HG03039 (cell line): ENCODE data around the gene KCTD10.
"Not testable (repeated sequence)": the region's sequence is repeated elsewhere in the genome, so short reads cannot be mapped to it uniquely, and the experiment has no call there.

Experiments used
- ATAC-seq: cut with Tn5 transposase; IDR thresholded peaks from one replicate; pipeline ENCODE4 v1.9.1; 2021; ENCODE audit warnings: mild to moderate bottlenecking, moderate library complexity; ENCODE audit not compliant: unreplicated experiment

Gene KCTD10

GRCh38 chr12:109475121-109475520 lies 2.0 kb downstream of the KCTD10 start:
- no peak for ATAC-seq

DNA sequence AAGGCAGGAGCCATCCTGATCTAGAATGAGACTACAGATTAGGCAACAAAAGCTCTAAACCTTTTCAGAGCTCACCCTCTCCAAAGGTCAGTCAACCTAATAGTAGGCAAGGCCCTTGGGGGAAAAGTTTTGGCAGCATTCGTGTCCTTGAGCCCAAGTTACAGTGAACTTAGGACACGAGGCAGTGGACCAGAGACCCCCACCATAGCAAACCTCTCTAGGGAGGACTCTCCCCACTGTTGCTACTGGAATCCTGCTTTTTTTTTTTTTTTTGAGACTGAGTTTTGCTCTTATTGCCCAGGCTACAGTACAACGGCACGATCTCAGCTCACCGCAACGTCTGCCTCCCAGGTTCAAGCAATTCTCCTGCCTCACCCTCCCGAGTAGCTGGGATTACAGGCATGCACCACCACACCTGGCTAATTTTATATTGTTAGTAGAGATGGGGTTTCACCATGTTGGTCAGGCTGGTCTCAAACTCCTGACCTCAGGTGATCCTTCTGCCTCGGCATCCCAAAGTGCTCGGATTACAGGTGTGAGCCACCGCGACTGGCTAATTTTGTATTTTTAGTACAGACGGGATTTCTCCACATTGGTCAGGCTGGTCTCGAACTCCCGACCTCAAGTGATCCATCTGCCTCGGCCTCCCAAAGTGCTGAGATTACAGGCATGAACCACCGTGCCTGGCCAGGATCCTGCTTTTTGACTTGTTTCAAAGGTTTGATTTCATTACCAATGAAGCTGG lies 3.4 kb downstream of the KCTD10 start:
- not testable (repeated sequence) for ATAC-seq

DNA sequence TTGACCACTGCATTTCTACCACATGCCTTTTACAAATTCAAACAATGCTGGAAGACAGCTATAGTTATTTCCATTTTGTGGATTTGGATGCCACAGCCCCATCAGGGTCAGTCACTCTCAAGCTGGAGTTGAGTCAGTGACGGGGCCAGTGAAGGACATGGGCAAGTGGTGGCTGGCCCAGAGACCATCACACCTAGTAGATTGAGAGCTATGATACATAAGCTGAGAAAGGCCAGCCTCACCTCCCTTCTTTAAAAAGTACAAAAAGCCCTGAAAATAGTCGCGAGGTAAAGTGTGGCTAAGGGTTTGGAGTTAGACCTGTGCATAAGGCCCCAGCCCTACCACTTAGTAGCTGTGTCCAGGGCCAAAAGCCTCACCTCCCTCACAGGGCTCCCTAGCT lies 4.1 kb downstream of the KCTD10 start:
- no peak for ATAC-seq

- no peak for ATAC-seq
Measured at GRCh38 chr12:109469517-109469916, 7.6 kb downstream of the KCTD10 start.

- no peak for ATAC-seq
Measured at GRCh38 chr12:109467978-109468676, 9.0 kb downstream of the KCTD10 start.

DNA sequence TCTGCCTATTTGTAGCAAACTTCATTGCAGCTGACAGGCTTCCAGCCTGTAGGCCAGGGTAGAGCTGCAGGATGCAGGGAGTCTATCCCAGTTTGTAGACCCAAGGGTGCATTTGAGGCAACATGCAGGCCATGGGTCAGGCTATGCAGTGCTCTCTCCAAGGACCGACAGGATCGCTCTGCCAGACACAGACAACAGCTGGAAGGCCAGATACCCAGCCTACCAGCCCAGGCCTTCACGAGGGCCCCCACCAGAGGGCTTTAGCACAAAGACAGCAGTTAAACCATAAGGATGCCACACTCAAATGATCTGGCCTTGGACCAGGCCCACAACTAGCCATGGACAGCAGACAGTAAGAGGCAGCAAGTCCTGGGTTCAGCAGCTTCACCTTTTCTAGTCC lies 10.3 kb downstream of the KCTD10 start:
- ATAC-seq = no peak

GRCh38 chr12:109466305-109466704 lies 10.8 kb downstream of the KCTD10 start:
- no peak for ATAC-seq

GRCh38 chr12:109464642-109465351 lies 12.3 kb downstream of the KCTD10 start:
- no peak for ATAC-seq

DNA sequence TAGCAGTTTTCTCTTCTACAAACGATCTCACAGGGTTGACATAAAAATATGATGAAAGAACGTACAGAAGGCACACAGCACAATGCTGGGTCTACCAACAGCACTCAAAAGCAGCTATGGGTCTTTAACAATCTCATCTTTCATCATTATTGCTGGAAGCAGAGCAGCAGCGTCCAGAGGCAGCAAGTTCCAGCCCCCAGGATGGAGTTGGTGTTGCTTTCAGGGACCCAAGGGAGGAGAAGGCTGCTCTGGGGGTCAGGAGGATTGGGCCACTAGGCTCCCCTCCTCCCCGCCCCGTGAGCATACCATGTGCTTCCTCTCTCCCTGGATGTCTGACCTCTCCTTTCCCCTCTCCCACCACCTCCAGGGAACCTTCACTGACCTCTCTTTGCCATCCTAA lies 13.3 kb downstream of the KCTD10 start:
- no peak for ATAC-seq

DNA sequence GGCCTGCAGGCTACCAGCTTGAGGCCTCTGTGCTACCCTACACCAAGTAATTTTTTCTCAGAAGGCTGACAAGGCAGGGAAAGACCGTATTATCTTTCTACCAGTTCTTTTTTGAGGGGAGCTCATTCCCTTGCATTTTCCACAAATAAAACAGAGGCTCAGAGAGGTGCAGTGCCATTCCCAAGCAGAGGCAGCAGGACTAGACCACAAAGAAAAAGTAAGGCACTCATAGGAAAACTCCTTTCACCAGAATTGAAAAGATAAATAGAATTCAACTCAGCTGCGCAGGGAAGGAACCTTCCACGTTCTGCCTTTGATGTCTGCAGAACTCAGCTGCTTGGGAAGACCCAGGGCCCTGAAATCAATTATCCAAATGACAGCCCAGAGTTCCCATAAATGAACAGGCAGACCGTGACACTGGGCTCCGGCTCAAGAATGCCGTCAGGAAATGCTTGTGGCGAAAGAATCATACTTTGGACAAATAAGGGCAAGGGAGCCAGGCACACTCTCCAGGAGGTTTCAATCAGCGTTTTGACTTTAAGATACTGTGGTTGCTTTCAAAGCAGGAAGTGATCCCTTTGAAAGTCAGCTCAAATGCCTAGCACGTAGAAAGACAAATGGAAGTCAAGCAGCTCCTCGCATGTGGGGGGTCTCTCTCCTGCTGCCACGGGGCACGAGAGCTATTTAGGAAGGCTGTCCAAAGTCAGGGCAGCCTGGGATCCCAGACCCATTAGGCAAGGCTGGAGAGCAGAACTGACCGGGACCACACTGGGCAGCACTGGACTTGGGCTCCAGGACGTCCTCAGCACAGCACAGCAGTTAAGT lies 14.0 kb downstream of the KCTD10 start:
- ATAC-seq = no peak

GRCh38 chr12:109461846-109462756 lies 15.0 kb downstream of the KCTD10 start:
- ATAC-seq = no peak

DNA sequence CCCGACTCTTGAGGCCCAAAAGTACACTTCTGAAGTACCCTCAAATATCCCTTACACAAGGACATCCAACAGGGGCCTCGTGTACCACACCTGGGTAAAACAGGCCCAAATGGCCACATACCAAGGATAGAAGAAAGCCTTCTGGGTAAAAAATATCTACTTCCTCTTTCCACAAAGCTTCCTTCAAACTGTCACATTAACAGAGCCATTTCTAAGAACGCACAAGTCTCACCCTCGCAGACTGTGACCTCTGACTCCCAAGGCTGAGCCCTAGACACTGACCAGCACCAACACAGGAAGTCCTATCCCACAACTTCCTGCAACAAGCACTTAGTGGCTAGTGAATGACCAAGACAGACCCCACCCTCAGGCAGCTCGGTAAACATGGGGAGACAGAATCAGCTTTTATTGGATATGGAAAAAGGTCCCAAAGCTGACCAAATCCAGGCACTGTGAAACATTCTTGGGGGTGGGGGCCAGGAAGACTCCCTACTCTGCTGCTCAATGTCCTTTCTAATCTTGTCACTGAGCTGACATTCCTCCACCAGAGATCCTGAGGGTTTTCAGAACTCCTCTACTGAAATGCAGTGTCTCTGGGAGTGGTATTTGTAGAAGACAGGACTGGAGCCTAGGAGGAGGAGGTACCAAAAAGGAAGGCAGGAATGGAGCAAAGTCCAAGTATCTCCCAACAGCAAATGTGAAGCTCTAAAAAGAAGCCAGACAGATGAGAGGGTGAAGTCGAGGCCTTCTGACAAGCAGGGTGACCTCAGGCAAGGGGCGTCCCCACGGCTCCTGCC lies 15.9 kb downstream of the KCTD10 start:
- ATAC-seq = no peak

- ATAC-seq = no peak
Measured at GRCh38 chr12:109460538-109460937, 16.6 kb downstream of the KCTD10 start.

DNA sequence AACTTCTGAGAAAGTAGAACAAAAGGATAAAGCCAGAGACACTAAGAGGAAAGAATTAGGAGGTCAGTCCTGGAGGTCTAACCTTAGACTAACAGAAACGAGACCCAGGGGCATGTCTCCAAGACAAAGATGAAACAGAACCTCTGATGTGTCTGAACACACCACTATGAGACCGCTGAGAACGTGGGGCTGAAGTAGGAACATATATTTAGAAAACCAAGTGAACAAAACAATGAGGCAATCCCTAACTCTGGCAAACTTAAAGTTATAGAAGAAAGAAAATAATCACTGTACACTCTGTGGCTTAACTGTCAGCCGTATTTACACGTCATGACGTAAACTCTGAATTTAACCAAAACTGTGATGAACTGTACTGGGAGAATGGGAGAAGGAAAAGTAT lies 17.9 kb downstream of the KCTD10 start:
- ATAC-seq = no peak

DNA sequence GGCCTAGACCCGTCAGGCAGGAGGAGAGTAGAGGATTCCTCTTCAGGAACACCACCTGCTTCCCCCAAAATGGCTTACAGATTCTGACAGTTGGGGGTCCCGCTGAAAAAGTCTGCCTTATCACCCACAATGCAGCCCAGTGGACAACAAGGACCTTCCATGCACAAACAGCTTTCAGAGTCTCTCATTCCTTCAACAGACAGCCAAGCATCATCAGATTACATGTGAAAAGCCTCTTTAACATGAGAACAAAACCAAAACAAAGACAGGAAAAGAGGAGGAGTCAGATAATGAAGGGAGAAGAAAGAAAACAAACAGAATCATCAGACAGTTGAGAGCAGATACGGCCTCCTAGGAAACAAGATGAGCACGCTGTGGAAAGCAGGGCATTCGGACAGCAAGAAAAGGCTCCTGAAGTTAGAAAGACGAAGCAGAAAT lies 18.3 kb downstream of the KCTD10 start:
- no peak for ATAC-seq

DNA sequence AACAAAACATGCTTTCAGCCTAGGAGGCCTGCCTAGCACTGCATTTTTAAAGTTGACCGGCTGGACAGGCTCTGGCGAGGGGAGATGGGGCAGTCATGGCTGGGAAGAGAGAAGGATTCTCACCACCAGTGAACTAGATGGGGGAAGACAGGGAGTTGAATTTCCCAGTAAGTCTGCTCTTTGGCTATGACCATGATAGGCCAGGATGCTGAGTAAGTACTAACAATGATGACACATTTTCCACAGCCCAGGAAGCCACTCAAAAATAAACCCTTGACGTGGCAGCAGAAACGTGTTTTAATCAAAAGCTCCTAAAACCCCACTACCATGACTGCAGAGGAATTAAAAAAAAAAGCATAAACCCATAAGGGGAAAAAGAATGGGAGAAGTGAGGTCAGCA lies 19.0 kb downstream of the KCTD10 start:
- no peak for ATAC-seq

GRCh38 chr12:109455706-109456105 lies 21.4 kb downstream of the KCTD10 start:
- ATAC-seq = no peak

- ATAC-seq = no peak
Measured at GRCh38 chr12:109452489-109452888, 24.6 kb downstream of the KCTD10 start.

GRCh38 chr12:109451400-109451799 lies 25.7 kb downstream of the KCTD10 start:
- ATAC-seq = no peak
